Measurements from ENCODE around the gene PTGER3.
"Not testable (repeated sequence)": the region's sequence is repeated elsewhere in the genome, so short reads cannot be mapped to it uniquely, and the experiment has no call there.

Gene PTGER3

DNA sequence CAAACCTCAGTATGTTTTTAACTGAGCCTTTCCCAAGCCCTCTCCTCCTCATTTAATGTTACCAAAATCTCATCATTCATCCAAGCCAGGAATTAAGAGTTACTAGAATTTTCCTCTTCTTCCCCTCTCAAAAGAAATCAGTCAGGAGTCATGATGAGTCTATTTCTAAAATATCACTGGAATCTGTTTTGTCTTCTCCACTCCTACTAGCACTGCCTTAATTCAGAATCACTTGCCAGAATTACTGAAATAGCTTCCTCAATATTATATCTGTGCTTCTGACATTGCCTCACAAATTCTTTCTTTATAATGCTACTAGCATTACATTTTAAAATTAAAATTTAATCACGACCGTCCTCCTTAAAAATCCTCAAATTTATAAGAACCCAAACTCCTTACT lies 106.1 kb downstream of the PTGER3 start:
- DNase-seq, result no peak

DNA sequence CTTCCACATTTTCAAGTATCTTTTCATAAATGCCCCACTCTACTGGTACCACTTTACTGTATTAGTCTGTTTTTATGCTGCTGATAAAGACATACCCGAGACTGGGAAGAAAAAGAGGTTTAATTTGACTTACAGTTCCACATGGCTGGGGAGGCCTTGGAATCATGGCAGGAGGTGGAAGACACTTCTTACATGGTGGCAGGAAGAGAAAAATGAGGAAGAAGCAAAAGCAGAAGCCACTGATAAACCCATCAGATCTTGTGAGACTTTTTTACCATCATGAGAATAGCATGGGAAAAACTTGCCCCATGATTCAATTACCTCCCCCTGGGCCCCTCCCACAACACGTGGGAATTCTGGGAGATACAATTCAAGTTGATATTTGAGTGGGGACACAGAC lies 107.2 kb downstream of the PTGER3 start:
- not testable (repeated sequence) for DNase-seq

DNA sequence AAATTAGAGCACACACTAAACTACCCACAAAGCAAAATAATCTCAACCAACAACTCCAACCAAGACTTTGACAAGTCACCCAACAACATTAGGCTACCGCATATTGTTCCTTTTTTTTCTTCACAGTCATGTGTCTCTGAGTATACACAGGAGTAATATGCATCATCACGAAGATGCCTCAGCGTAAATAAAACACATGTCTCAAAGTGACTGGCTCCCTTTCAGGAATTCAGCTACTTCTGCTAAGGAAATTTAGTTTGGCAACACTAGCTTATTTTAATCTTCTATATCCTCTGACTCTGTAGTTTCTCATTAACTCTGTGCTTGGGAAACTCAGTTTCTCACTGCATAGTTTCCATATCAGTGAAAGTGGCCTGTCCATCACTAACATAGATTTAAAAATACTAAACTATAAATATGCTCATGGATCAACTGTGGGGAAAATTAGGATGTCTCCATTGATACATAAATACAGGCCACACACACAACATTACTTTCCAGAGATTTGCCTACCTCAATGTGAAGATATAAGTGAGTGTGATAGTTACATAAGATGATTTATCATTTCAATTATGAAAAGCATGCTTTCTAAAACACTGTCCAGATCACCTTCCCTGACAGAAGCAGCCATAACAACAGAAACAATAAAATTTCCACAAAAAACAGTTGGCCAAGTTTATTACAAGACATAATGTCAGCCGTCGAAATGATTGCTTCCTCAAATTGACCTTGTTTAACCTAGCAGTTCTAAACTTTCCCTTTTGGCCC lies 113.2 kb downstream of the PTGER3 start:
- no peak for DNase-seq

DNA sequence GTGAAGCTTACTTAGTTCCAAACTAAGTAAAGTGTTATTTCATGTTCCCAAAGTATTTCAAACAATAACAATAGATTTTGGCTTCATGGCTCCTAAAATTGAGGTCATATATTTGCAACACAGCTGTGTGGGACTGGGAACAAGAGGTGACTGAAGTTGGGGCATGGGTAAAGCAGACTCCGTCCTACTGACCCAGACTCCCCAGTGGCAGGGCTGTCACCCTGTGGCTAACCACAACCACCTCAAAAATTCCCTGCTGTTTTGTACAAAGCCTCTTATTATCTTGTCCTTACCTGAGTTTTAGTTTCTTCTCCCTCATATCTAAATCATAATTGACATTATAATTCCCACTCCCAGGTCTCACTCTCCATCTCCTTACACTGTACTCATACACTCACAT lies 117.6 kb downstream of the PTGER3 start:
- DNase-seq, result no peak

DNA sequence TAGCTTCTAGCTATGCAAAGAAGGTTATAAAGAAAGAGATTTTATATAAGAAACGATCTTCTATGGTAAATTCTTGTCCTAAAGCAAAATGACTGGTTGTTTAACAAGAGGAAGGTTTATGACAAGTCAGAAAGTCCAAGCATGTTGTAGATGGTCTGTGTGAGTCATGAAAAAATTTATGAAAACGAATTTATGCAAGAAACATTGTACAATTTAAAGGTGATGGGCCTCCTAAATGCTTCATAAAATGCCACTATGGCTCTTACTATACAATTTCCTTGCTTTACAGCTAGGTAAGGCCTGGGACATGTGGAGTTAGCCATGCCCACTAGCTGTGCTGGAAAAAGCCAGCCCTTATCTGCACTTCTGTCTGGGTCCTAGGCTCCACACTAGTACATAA lies 125.4 kb downstream of the PTGER3 start:
- no peak for DNase-seq
